HepG2 (cell line): Measurements from ENCODE around the gene RBM25. TPM values are rescaled to one million over a fixed set of nuclear protein-coding genes. Genes with fewer than 3 reads are reported as not detected.
A peak's percentile ranks its signal among the peaks of the same experiment; 100 is the strongest.

Experiments used
- CREM ChIP-seq, 2 experiments: sonication (generic) in 1 of 2; formaldehyde crosslinking in 1 of 2; IDR thresholded peaks; 2 replicates each; pipeline versions ENCODE4 v1.4.0 to v1.6.1; 2016 to 2020; ENCODE audit warnings: antibody characterized with exemption in 1 of 2, mild to moderate bottlenecking in 1 of 2, missing genetic modification reagents in 1 of 2
- FOXK1 ChIP-seq: sonication (generic); formaldehyde crosslinking; IDR thresholded peaks from 2 replicates; pipeline ENCODE4 v1.4.0; 2020; ENCODE audit warnings: low read depth, missing genetic modification reagents, borderline replicate concordance
- FOXK2 ChIP-seq: fragments of 450-650 bp; IDR thresholded peaks from 2 replicates; pipeline ENCODE4 v1.6.1; 2016
- HDAC2 ChIP-seq: sonication (generic); formaldehyde crosslinking; IDR thresholded peaks from 2 replicates; pipeline ENCODE4 v1.4.0; 2020; ENCODE audit warnings: missing genetic modification reagents
- HNF4A ChIP-seq: sonication (generic); formaldehyde crosslinking; IDR thresholded peaks from 2 replicates; pipeline ENCODE4 v1.4.0; 2020; ENCODE audit warnings: missing genetic modification reagents
- SIN3A ChIP-seq: IDR thresholded peaks from 2 replicates; pipeline ENCODE4 v1.6.1; 2011; ENCODE audit warnings: low read depth, mild to moderate bottlenecking, control low read depth, low read length, borderline replicate concordance
- SP1 ChIP-seq, 2 experiments: fragments of 450-650 bp in 1 of 2; sonication (generic) in 1 of 2; formaldehyde crosslinking in 1 of 2; IDR thresholded peaks; 2 replicates each; pipeline versions ENCODE4 v1.4.0 to v1.6.1; 2016 to 2020; ENCODE audit warnings: missing genetic modification reagents in 1 of 2
- TARDBP ChIP-seq: sonication (generic); formaldehyde crosslinking; IDR thresholded peaks from 2 replicates; pipeline ENCODE4 v1.8.0; 2022; ENCODE audit warnings: mild to moderate bottlenecking, missing genetic modification reagents
- TBP ChIP-seq: sonication (generic); formaldehyde crosslinking; IDR thresholded peaks from 2 replicates; pipeline ENCODE4 v1.5.0; 2020; ENCODE audit warnings: missing genetic modification reagents
- ZFAT ChIP-seq: sonication (generic); formaldehyde crosslinking; conservative IDR thresholded peaks from 2 replicates; pipeline ENCODE4 v1.8.1; 2023; ENCODE audit warnings: missing genetic modification reagents, inconsistent platforms
- ZNF143 ChIP-seq: sonication (generic); formaldehyde crosslinking; IDR thresholded peaks from 2 replicates; pipeline ENCODE4 v1.4.0; 2020; ENCODE audit warnings: missing genetic modification reagents
- ZNF225 ChIP-seq: sonication (generic); formaldehyde crosslinking; IDR thresholded peaks from 2 replicates; pipeline ENCODE4 v1.4.0; 2020; ENCODE audit warnings: mild to moderate bottlenecking, missing genetic modification reagents
- ZNF292 ChIP-seq: sonication (generic); formaldehyde crosslinking; IDR thresholded peaks from 2 replicates; pipeline ENCODE4 v1.8.1; 2022; ENCODE audit warnings: mild to moderate bottlenecking, low read depth, missing genetic modification reagents, borderline replicate concordance
- ZNF670 ChIP-seq: sonication (generic); formaldehyde crosslinking; IDR thresholded peaks from 2 replicates; pipeline ENCODE4 v1.8.0; 2022; ENCODE audit warnings: mild to moderate bottlenecking, missing genetic modification reagents, borderline replicate concordance
- ZNF788 ChIP-seq: sonication (generic); formaldehyde crosslinking; IDR thresholded peaks from 2 replicates; pipeline ENCODE4 v1.5.0; 2020; ENCODE audit warnings: mild to moderate bottlenecking, missing genetic modification reagents, borderline replicate concordance
- ZNF891 ChIP-seq: sonication (generic); formaldehyde crosslinking; IDR thresholded peaks from 2 replicates; pipeline ENCODE4 v1.5.0; 2020; ENCODE audit warnings: mild to moderate bottlenecking, missing genetic modification reagents
- polyA plus RNA-seq, 8 experiments: library from polyadenylated mRNA; depleted of rRNA in 3 of 8; stranded (reverse) in 7 of 8; unstranded in 1 of 8; fragments of >200 nt; fragmentation: Illumina TruSeq in 4 of 8; extraction: Trizol in 4 of 8; gene quantifications; 2 replicates each; pipeline versions ENCODE4 v1.2.1 to v1.2.3, GENCODE V29; 2011 to 2016; ENCODE audit warnings: low read depth in 4 of 8, missing spikeins in 1 of 8, mixed read lengths in 1 of 8; ENCODE audit not compliant: insufficient read depth in 1 of 8
- total RNA-seq, 5 experiments: library from RNA; depleted of rRNA; stranded (reverse); fragments of >200 nt; fragmentation: Illumina TruSeq; extraction: Trizol; gene quantifications; 2 replicates each; pipeline ENCODE4 v1.2.3, GENCODE V29; 2016; ENCODE audit warnings: low read depth in 1 of 5
- TF ChIP-seq, protein P1 (sequence below): conservative IDR thresholded peaks from 2 replicates; pipeline ENCODE4 v1.6.1; 2018; ENCODE audit warnings: missing genetic modification reagents
- TF ChIP-seq, protein P2 (sequence below): sonication (generic); formaldehyde crosslinking; IDR thresholded peaks from 2 replicates; pipeline ENCODE4 v1.5.1; 2020; ENCODE audit warnings: missing genetic modification reagents, mild to moderate bottlenecking, borderline replicate concordance
- TF ChIP-seq, protein P3 (sequence below): sonication (generic); formaldehyde crosslinking; IDR thresholded peaks from 2 replicates; pipeline ENCODE4 v1.9.0; 2022; ENCODE audit warnings: missing genetic modification reagents, mild to moderate bottlenecking, borderline replicate concordance
- TF ChIP-seq, protein P4 (sequence below): sonication (generic); formaldehyde crosslinking; IDR thresholded peaks from 2 replicates; pipeline ENCODE4 v1.8.0; 2022; ENCODE audit warnings: missing genetic modification reagents, low read depth, mild to moderate bottlenecking, borderline replicate concordance
- TF ChIP-seq, protein P5 (sequence below): sonication (generic); formaldehyde crosslinking; IDR thresholded peaks from 2 replicates; pipeline ENCODE4 v1.4.0; 2020; ENCODE audit warnings: missing genetic modification reagents, borderline replicate concordance
- TF ChIP-seq, protein P6 (sequence below): sonication (generic); formaldehyde crosslinking; IDR thresholded peaks from 2 replicates; pipeline ENCODE4 v1.8.0; 2022; ENCODE audit warnings: mild to moderate bottlenecking, missing genetic modification reagents, moderate library complexity

Gene RBM25
- total and polyA plus RNA-seq, 2 of the 13 experiments (the other 11 are each of a cell fraction or from before 2014, with no cell fraction given) = 34.1 to 65.9 TPM

DNA sequence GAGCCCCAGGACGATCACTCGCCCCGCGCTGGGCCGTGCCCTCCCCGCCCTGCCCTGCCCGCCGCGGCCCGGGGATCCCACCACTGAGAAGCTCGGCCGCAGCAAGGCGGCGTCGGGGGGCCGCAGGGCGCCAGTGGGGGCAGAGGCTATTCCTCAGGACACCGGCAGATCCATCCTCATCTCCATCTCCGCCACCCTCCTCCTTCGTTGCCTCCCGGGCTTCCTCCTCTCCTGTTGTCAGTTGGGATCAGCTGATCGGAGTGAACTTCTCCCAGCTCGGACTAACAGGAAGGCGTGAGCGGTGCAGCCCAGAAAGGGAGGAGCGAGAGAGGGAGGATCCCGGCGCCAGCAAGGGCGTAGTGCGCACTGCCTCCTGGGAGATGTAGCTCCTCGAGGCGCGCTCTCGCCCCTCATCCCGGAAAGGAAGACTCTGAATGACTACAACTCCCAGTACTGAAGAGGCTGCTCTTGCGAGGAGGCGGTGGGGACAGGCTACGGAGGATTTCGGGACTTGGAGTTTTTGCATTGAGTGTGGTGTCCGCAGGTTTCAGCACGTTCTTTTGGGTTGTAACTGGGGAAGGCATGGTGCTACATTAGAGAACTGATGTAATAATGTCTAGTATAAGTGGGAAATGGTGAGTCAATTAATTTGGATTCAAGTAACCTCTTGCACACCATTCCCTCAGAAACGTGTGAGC lies 31.3 kb upstream of the RBM25 start, which contains the start of gene ZFYVE1 (continued):
- TF ChIP-seq, protein P1, sequence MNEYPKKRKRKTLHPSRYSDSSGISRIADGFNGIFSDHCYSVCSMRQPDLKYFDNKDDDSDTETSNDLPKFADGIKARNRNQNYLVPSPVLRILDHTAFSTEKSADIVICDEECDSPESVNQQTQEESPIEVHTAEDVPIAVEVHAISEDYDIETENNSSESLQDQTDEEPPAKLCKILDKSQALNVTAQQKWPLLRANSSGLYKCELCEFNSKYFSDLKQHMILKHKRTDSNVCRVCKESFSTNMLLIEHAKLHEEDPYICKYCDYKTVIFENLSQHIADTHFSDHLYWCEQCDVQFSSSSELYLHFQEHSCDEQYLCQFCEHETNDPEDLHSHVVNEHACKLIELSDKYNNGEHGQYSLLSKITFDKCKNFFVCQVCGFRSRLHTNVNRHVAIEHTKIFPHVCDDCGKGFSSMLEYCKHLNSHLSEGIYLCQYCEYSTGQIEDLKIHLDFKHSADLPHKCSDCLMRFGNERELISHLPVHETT (CRISPR knock-in tag) = peak; percentile 78
- TF ChIP-seq TARDBP = peak; percentile 86; the same call in 1 of the 2 replicates
- TF ChIP-seq ZNF788 (CRISPR knock-in tag) = peak; percentile 73; the same call in 1 of the 2 replicates
- no peak for TF ChIP-seq ZFAT (CRISPR knock-in tag)
- TF ChIP-seq ZNF670 = no peak
- TF ChIP-seq, protein P2, sequence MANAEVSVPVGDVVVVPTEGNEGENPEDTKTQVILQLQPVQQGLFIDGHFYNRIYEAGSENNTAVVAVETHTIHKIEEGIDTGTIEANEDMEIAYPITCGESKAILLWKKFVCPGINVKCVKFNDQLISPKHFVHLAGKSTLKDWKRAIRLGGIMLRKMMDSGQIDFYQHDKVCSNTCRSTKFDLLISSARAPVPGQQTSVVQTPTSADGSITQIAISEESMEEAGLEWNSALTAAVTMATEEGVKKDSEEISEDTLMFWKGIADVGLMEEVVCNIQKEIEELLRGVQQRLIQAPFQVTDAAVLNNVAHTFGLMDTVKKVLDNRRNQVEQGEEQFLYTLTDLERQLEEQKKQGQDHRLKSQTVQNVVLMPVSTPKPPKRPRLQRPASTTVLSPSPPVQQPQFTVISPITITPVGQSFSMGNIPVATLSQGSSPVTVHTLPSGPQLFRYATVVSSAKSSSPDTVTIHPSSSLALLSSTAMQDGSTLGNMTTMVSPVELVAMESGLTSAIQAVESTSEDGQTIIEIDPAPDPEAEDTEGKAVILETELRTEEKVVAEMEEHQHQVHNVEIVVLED (CRISPR knock-in tag) = peak; percentile 95
- TF ChIP-seq ZNF891 (CRISPR knock-in tag) = 0 out of 2 replicates have a peak, but pooled peaks have one; percentile 45
- TF ChIP-seq, protein P3, sequence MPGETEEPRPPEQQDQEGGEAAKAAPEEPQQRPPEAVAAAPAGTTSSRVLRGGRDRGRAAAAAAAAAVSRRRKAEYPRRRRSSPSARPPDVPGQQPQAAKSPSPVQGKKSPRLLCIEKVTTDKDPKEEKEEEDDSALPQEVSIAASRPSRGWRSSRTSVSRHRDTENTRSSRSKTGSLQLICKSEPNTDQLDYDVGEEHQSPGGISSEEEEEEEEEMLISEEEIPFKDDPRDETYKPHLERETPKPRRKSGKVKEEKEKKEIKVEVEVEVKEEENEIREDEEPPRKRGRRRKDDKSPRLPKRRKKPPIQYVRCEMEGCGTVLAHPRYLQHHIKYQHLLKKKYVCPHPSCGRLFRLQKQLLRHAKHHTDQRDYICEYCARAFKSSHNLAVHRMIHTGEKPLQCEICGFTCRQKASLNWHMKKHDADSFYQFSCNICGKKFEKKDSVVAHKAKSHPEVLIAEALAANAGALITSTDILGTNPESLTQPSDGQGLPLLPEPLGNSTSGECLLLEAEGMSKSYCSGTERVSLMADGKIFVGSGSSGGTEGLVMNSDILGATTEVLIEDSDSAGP = peak; percentile 65
- no peak for TF ChIP-seq SP1 (IDR thresholded peaks at IDR 0.05)
- peak; percentile 83 for TF ChIP-seq SP1 (CRISPR knock-in tag; IDR thresholded peaks at IDR 0.05)
- no peak for TF ChIP-seq TBP (CRISPR knock-in tag)
- no peak for TF ChIP-seq ZNF292 (CRISPR knock-in tag)
- peak; percentile 96 for TF ChIP-seq SIN3A
- TF ChIP-seq, protein P4, sequence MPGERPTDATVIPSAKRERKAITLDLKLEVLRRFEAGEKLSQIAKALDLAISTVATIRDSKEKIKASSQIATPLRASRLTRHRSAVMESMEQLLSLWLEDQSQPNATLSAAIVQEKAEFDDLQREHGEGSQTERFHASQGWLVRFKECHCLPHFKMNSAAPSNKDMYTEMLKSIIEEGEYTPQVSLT (CRISPR knock-in tag) = no peak
- TF ChIP-seq HNF4A (CRISPR knock-in tag) = peak; percentile 13; the same call in 1 of the 2 replicates
- TF ChIP-seq, protein P5, sequence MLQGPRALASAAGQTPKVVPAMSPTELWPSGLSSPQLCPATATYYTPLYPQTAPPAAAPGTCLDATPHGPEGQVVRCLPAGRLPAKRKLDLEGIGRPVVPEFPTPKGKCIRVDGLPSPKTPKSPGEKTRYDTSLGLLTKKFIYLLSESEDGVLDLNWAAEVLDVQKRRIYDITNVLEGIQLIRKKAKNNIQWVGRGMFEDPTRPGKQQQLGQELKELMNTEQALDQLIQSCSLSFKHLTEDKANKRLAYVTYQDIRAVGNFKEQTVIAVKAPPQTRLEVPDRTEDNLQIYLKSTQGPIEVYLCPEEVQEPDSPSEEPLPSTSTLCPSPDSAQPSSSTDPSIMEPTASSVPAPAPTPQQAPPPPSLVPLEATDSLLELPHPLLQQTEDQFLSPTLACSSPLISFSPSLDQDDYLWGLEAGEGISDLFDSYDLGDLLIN = no peak
- TF ChIP-seq HDAC2 (CRISPR knock-in tag) = peak; percentile 73
- TF ChIP-seq FOXK2 = peak; percentile 80
- TF ChIP-seq FOXK1 (CRISPR knock-in tag) = peak; percentile 84
- TF ChIP-seq ZNF225 (CRISPR knock-in tag) = peak; percentile 58; the same call in 1 of the 2 replicates
- TF ChIP-seq, protein P6, sequence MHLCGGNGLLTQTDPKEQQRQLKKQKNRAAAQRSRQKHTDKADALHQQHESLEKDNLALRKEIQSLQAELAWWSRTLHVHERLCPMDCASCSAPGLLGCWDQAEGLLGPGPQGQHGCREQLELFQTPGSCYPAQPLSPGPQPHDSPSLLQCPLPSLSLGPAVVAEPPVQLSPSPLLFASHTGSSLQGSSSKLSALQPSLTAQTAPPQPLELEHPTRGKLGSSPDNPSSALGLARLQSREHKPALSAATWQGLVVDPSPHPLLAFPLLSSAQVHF = no peak
- TF ChIP-seq ZNF143 = peak; percentile 100
- TF ChIP-seq CREM (IDR thresholded peaks at IDR 0.05) = peak; percentile 100
- TF ChIP-seq CREM (CRISPR knock-in tag; IDR thresholded peaks at IDR 0.05) = no peak
